Uterus (tissue), 2 donors: ENCODE data around the gene IL6R.

Experiments
- POLR2A ChIP-seq, 2 donors: fragments of 450-650 bp; IDR thresholded peaks; one replicate each; pipeline ENCODE4 v1.6.1; 2016; ENCODE audit warnings: antibody characterized with exemption in 2 of 2, mild to moderate bottlenecking in 1 of 2, moderate library complexity in 1 of 2
- TF ChIP-seq, protein P1 (sequence below), 4 experiments: fragments of 200-600 bp in 2 of 4; fragments of 450-650 bp in 2 of 4; sonication (generic) in 2 of 4; IDR thresholded peaks; one replicate each; pipeline ENCODE4 v1.5.1; 2016 to 2019; ENCODE audit warnings: antibody characterized with exemption in 4 of 4, mild to moderate bottlenecking in 2 of 4, moderate library complexity in 1 of 4

DNA sequence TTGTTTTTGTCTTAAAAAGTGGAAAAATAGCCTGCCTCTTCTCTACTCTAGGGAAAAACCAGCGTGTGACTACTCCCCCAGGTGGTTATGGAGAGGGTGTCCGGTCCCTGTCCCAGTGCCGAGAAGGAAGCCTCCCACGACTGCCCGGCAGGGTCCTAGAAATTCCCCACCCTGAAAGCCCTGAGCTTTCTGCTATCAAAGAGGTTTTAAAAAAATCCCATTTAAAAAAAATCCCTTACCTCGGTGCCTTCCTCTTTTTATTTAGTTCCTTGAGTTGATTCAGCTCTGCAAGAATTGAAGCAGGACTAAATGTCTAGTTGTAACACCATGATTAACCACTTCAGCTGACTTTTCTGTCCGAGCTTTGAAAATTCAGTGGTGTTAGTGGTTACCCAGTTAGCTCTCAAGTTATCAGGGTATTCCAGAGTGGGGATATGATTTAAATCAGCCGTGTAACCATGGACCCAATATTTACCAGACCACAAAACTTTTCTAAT is 61.8 kb downstream of the IL6R start:
- TF ChIP-seq POLR2A (IDR thresholded peaks at IDR 0.05) = no peak
- TF ChIP-seq, protein P1, sequence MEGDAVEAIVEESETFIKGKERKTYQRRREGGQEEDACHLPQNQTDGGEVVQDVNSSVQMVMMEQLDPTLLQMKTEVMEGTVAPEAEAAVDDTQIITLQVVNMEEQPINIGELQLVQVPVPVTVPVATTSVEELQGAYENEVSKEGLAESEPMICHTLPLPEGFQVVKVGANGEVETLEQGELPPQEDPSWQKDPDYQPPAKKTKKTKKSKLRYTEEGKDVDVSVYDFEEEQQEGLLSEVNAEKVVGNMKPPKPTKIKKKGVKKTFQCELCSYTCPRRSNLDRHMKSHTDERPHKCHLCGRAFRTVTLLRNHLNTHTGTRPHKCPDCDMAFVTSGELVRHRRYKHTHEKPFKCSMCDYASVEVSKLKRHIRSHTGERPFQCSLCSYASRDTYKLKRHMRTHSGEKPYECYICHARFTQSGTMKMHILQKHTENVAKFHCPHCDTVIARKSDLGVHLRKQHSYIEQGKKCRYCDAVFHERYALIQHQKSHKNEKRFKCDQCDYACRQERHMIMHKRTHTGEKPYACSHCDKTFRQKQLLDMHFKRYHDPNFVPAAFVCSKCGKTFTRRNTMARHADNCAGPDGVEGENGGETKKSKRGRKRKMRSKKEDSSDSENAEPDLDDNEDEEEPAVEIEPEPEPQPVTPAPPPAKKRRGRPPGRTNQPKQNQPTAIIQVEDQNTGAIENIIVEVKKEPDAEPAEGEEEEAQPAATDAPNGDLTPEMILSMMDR (IDR thresholded peaks at IDR 0.05) = peak in 3 of 4 experiments; percentile 23 to 49 (median 44)
